ENCODE data around the gene GTF2H2. TPM values are rescaled to one million over a fixed set of nuclear protein-coding genes. Genes with fewer than 3 reads are reported as not detected.
"Not testable (repeated sequence)": the region's sequence is repeated elsewhere in the genome, so short reads cannot be mapped to it uniquely, and the experiment has no call there.

Gene GTF2H2
- polyA plus RNA-seq (ENCODE audit: insufficient read length in 12 of 12), result 10 to 100 TPM in 11 of 12 donors, not detected in 1; 11.8 to 40.3 (median 16.5) TPM
- long read RNA-seq, donor 1, full-length matches to known transcripts, result 3 of 3 reads
- long read RNA-seq, donor 1, partial matches to known transcripts, result 0 of 3 reads
- long read RNA-seq, donor 1, other reads (novel, unspliced or antisense), result 0 of 3 reads
- long read RNA-seq, donor 2, result 0 reads
- long read RNA-seq, donor 3, result 0 reads
- long read RNA-seq, donor 4, result 0 reads
- long read RNA-seq, donor 5, full-length matches to known transcripts, result 3 of 3 reads
- long read RNA-seq, donor 5, partial matches to known transcripts, result 0 of 3 reads
- long read RNA-seq, donor 5, other reads (novel, unspliced or antisense), result 0 of 3 reads
- long read RNA-seq, donor 6, full-length matches to known transcripts, result 2 of 2 reads
- long read RNA-seq, donor 6, partial matches to known transcripts, result 0 of 2 reads
- long read RNA-seq, donor 6, other reads (novel, unspliced or antisense), result 0 of 2 reads
- long read RNA-seq, donor 7, partial matches to known transcripts, result 0 of 1 reads
- long read RNA-seq, donor 7, other reads (novel, unspliced or antisense), result 0 of 1 reads
- long read RNA-seq, donor 8, full-length matches to known transcripts, result 3 of 3 reads
- long read RNA-seq, donor 8, partial matches to known transcripts, result 0 of 3 reads
- long read RNA-seq, donor 8, other reads (novel, unspliced or antisense), result 0 of 3 reads
- long read RNA-seq, donor 9, partial matches to known transcripts, result 0 of 2 reads
- long read RNA-seq, donor 9, other reads (novel, unspliced or antisense), result 0 of 2 reads
- long read RNA-seq, donor 10, partial matches to known transcripts, result 0 of 1 reads
- long read RNA-seq, donor 10, other reads (novel, unspliced or antisense), result 0 of 1 reads
- long read RNA-seq, donor 11, partial matches to known transcripts, result 0 of 1 reads
- long read RNA-seq, donor 11, other reads (novel, unspliced or antisense), result 0 of 1 reads

GRCh38 chr5:71067262-71067928 is at the start of gene GTF2H2:
TSS of gene GTF2H2 (minus strand) at chr5:71067676. CDS start at chr5:71062763, 4,913 bp downstream.
- not testable (repeated sequence) for DNase-seq

- DNase-seq, result not testable (repeated sequence)
These were observed 42.3 kb upstream of the GTF2H2 start for GRCh38 chr5:71109730-71110275.

- not testable (repeated sequence) for DNase-seq
These were observed 32.5 kb upstream of the GTF2H2 start for GRCh38 chr5:71099996-71100395.

GRCh38 chr5:71097930-71098203 is 30.4 kb upstream of the GTF2H2 start:
- not testable (repeated sequence) for DNase-seq

- not testable (repeated sequence) for DNase-seq
These were observed 29.9 kb upstream of the GTF2H2 start for GRCh38 chr5:71097173-71097929.

- DNase-seq, result not testable (repeated sequence)
These were observed 22.3 kb upstream of the GTF2H2 start for GRCh38 chr5:71089773-71090172.

- DNase-seq, result not testable (repeated sequence)
These were observed 21.3 kb upstream of the GTF2H2 start for GRCh38 chr5:71088754-71089153.

- DNase-seq, result not testable (repeated sequence)
These were observed 18.7 kb upstream of the GTF2H2 start for GRCh38 chr5:71086145-71086544.

GRCh38 chr5:71084280-71085063 is 17.0 kb upstream of the GTF2H2 start:
- DNase-seq, result not testable (repeated sequence)

GRCh38 chr5:71082898-71083297 is 15.4 kb upstream of the GTF2H2 start:
- DNase-seq, result not testable (repeated sequence)

- not testable (repeated sequence) for DNase-seq
These were observed 14.9 kb upstream of the GTF2H2 start for GRCh38 chr5:71082340-71082739.

GRCh38 chr5:71061322-71061721 is 6.2 kb downstream of the GTF2H2 start:
- not testable (repeated sequence) for DNase-seq

GRCh38 chr5:71059426-71059825 is 8.1 kb downstream of the GTF2H2 start:
- not testable (repeated sequence) for DNase-seq

- DNase-seq, result not testable (repeated sequence)
These were observed 22.7 kb downstream of the GTF2H2 start for GRCh38 chr5:71044808-71045207.

- DNase-seq, result not testable (repeated sequence)
These were observed 23.3 kb downstream of the GTF2H2 start for GRCh38 chr5:71044128-71044527.

- DNase-seq, result not testable (repeated sequence)
These were observed 36.3 kb downstream of the GTF2H2 start for GRCh38 chr5:71031046-71031776.

GRCh38 chr5:71025289-71025953 is 42.1 kb downstream of the GTF2H2 start, which contains the start of gene NAIP:
TSS of gene NAIP (minus strand) at chr5:71025339. CDS start at chr5:71012915, 12,424 bp downstream.
- DNase-seq, result not testable (repeated sequence)

- not testable (repeated sequence) for DNase-seq
These were observed 46.8 kb downstream of the GTF2H2 start for GRCh38 chr5:71020643-71021042.

Data from muscle of arm (tissue), 14 donors.